T47D (cell line): ENCODE measurements around the gene ZFTA.
A peak's percentile ranks its signal among the peaks of the same experiment; 100 is the strongest.

ENCODE experiments used
- DNase-seq, 2 experiments: peaks; one replicate each; pipeline versions ENCODE4 v3.0.0 to v3.0.0-alpha.2; 2011 to 2012; ENCODE audit warnings: low read depth in 1 of 2, low spot score in 1 of 2
- JUND ChIP-seq: IDR thresholded peaks from 2 replicates; pipeline ENCODE4 v1.6.1; 2012; ENCODE audit warnings: low read depth
- in situ Hi-C: cut with HindIII; loops from 2 replicates; pipeline ENCODE4 v1.10.0; 2016; ENCODE audit warnings: low sequenced_read_pairs, low pct_unique_long_range_greater_than_20kb

ZFTA gene

DNA sequence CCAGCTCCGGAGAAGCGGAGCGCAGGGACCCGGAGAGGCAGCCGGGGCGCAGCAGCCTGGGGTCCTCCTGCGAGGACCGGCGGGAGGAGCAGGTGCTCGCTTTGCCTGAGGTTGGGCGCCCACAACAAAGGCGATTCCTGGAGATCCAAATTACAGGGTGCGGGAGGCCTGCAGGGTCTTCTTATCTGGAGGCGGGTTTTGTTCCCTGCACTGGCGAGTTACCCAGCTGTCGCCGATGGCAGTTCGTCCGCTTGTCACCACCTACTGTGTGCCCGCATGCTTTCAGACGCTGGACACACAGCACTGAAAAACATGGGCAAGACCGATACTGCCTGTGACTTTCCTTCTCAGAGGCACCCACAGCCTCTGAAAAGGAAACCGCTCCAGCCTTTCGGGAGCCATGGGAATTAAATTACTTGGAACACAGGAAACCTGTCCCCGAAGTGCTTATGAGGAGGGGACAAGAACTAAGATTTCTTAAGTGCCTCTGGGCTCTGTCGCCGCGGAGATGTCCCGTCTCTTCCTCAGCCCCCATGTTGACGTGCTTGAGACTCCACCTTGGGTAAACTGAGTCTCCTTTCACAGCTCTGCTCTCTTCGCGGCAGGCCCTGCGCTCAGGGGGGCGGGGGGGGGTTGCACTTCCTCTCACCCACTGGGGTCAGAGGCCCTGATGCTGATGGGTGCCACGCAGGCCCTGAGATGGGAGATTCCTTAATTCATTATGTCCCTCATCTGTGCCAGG is 1.3 kb upstream of the ZFTA start:
- in situ Hi-C loops, result no loop called here
- no peak for DNase-seq
- no peak for TF ChIP-seq JUND

- peak; percentile 54 to 64 for DNase-seq
- in situ Hi-C loops, result no loop called here
- TF ChIP-seq JUND, result no peak
Observed at GRCh38 chr11:63769042-63769713, 603 bp upstream of the ZFTA start.

DNA sequence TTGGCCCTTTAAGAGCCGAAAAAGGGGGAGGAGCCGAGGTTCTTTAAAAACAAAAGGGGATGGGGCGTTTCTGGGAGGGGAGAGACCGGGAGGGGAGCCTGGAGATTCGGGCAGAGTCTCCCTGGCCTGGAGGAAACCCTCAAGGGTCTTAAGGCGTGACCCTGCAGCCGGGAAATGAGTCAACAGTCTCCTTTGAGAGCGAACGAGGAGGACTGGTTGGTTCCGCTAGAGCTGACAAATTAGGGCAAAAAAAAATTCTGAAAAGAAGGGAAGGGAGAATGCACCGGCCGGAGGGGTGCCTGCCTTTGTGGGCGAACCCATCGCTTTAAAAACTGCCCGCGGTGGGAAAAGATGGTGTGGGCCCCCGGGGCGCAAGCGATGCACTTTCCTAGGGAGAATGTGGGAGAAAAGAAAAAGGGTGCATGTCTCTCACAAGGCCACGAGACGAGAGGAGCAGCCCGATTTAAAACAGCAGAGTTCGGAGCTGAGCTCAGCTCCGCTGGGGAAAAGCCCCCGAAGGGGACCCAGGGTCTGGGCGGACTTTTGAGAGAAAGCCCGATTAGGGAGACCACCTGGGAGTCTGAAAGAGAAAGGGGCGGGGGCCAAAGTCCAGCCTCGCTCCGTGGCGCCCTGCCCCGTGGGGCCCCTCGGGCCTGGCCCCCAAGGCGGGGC is 874 bp downstream of the ZFTA start:
- DNase-seq, result peak in 1 of 2 experiments; percentile 71
- in situ Hi-C loops, result no loop called here
- no peak for TF ChIP-seq JUND

GRCh38 chr11:63767267-63767564 is 1.4 kb downstream of the ZFTA start:
- in situ Hi-C loops, result no loop called here
- peak in 1 of 2 experiments; percentile 94 for DNase-seq
- TF ChIP-seq JUND, result no peak

- in situ Hi-C loops, result no loop called here
- TF ChIP-seq JUND, result no peak
- DNase-seq, result no peak
Observed at GRCh38 chr11:63766531-63767235, 1.9 kb downstream of the ZFTA start.

GRCh38 chr11:63765688-63766241 is 2.8 kb downstream of the ZFTA start:
- in situ Hi-C loops, result no loop called here
- no peak for TF ChIP-seq JUND
- DNase-seq, result no peak

DNA sequence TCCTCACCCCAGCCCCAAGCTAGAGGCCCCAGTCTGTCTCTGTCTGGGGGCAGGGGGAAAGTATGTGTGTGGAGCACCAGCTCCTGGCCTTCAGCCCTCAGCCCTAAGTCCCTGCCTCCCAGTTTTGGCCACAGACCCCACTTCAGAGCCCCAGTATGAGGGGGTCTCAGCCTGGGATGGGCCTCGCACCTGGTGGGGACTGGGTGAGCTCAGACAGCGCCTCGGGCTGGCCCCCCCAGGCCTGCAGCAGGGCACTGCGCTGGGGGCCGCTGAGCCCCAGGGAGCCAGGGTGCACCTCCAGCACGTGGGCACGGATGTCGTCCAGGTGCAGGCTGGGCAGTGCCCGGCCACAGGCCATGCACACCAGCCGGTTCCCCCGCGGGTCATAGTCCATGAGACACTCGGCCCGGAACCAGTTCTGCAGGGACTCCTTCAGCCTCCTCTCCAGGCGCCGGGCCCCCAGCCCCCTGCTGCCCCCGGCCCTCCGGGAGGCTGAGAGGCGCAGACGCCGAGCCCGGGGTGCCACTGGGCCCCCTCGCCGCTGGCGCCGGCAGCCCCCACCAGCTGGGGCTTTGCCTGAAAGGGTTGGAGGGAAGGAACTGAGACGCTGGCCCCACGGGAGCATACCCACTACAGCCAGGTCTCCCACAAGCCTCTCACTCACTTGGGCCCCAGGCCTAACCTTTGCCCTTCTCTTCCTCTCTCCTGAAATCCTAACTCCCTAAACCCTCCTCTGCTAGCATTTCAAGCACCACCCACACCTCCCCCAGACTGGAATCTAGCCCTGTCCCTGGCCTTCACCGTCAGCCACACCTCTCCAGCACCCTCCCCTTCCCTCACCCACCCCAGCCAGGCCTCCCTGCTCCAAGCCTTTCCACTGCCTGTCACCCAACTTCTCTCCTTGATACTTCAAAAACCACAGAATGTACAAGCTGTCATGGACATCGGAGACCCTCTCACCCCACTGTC is 3.6 kb downstream of the ZFTA start:
- no peak for TF ChIP-seq JUND
- in situ Hi-C loops, result no loop called here
- no peak for DNase-seq

- in situ Hi-C loops, result no loop called here
- no peak for DNase-seq
- TF ChIP-seq JUND, result no peak
Observed at GRCh38 chr11:63764340-63764678, 4.3 kb downstream of the ZFTA start.

DNA sequence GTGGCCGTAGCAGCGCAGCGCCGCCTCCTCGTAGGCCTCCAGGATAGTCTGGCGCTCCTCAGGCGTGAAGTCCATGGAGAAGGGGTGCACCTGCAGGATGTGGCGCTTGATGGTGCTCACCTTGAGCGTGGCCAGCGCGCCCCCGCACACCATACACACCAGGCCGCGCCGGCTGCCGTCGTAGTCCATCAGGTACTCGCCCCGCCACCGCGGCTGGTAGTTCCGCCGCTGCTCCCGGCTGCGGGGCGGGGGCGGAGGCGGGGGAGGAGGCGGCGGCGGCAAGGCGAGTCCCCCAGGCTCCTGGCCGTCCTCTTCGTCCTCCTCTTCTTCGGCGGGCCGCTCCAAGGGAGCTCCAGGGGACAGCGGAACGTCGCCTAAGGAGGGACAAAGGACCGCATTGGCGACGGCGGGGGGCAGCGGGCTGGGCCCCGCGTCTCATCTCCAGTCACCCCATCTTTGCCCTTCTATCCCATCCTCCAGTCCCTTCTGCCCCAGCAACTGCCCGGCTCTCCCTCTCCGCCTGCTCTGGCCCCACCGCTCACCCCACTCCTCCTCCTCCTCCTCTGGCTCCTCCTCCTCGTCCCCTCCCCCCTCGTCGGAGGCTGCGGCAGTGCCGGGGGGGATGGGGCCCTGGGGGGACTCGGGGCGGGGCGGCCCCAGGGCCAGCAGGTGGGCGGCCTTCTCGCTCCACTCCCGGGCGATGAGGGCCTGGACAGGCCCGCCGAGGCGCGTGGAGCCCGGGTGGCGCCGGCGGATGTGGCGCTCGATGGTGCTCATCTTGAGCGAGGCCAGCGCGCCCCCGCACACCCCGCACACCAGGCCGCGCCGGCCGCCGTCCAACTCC is 4.9 kb downstream of the ZFTA start:
- in situ Hi-C loops, result no loop called here
- no peak for DNase-seq
- TF ChIP-seq JUND, result no peak

- in situ Hi-C loops, result no loop called here
- DNase-seq, result no peak
Observed at GRCh38 chr11:63762654-63763495, 5.7 kb downstream of the ZFTA start.

More at GRCh38 chr11:63762654-63763495, 5.7 kb downstream of the ZFTA start:
- no peak for TF ChIP-seq JUND
